Measurements from ENCODE around the gene PSMC5.

- no peak for TF ChIP-seq CTCF (IDR thresholded peaks at IDR 0.05; ENCODE audit: poor library complexity, severe bottlenecking)
- TF ChIP-seq EZH2 (IDR thresholded peaks at IDR 0.05; ENCODE audit: borderline replicate concordance, insufficient read depth, low read length, poor library complexity, severe bottlenecking): no peak
- no peak for TF ChIP-seq RAD21 (conservative IDR thresholded peaks at IDR 0.05)
- TF ChIP-seq EP300 (conservative IDR thresholded peaks at IDR 0.05; ENCODE audit: poor library complexity, severe bottlenecking): no peak
- TF ChIP-seq TAF1 (IDR thresholded peaks at IDR 0.05; ENCODE audit: low read depth): no peak
- no peak for TF ChIP-seq SMC3 (conservative IDR thresholded peaks at IDR 0.05; ENCODE audit: poor library complexity)
Observed at GRCh38 chr17:63809970-63810369, 17.3 kb upstream of the PSMC5 start.
